ENCODE data around the gene CAB39. TPM values are rescaled to one million over a fixed set of nuclear protein-coding genes. Genes with fewer than 3 reads are reported as not detected.

Gene CAB39
- total RNA-seq, 1 donor from 2014 or later, result 68.6 TPM

DNA sequence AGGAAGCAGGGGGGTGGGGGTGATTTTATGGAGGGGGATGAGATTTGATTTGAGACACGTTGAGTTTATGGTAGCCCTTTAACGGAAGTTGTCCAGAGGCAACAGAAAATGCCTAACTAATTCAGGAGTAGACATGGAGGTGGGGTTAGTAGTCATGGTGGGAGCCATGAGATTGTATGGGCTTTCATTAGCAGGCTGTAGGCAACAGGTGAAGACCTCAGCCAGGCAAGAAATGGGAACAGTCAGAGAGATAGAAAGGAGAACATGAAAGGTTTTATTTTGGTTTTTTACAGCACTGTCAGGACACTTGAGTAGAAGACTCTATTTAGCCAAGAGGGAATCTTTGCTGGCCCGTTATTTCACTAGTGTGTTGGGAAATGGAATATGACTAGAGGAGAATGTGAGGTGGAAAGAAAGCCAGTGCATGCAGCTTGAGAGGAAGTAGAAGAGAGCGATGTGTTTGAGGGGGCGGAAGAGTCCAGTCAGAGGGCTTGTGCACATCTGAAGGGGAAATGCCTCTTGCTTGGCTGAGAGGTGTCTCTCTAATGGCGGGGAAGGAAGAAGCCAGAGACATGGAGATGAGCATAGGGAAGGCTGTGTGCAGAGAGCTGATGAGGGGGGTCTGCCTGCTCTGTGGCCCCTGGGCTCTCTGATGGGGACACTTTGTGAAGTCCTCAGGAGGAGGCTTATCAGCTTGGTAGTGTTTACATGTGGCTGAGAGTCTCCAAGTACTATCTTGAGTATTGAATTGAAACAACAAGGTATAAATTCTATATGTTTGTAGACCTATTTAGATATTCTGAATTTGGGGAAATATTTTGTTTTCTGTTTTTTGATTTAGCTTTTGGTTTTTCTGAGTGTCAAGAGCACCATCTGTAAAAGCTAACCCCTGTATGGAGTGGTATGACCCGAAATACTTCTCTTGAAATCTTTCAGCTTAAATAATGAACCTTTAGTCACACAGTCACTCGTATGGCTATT, 85.2 kb downstream of the CAB39 start:
- TF ChIP-seq, protein P1, sequence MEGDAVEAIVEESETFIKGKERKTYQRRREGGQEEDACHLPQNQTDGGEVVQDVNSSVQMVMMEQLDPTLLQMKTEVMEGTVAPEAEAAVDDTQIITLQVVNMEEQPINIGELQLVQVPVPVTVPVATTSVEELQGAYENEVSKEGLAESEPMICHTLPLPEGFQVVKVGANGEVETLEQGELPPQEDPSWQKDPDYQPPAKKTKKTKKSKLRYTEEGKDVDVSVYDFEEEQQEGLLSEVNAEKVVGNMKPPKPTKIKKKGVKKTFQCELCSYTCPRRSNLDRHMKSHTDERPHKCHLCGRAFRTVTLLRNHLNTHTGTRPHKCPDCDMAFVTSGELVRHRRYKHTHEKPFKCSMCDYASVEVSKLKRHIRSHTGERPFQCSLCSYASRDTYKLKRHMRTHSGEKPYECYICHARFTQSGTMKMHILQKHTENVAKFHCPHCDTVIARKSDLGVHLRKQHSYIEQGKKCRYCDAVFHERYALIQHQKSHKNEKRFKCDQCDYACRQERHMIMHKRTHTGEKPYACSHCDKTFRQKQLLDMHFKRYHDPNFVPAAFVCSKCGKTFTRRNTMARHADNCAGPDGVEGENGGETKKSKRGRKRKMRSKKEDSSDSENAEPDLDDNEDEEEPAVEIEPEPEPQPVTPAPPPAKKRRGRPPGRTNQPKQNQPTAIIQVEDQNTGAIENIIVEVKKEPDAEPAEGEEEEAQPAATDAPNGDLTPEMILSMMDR (IDR thresholded peaks at IDR 0.05), result no peak
- Mint-ChIP-seq H3K9me3 (no peaks in the 10 kb centered on the region), H3K27me3 (no peaks in the 10 kb centered on the region), H3K36me3 (ENCODE audit: low read depth) (peaks cover 61% of the 10 kb centered on the region), H3K4me3 (no peak overlapping the region), H3K4me1 (peaks cover 22% of the 10 kb centered on the region), H3K27ac (no peak overlapping the region)
- intact Hi-C loops (cut with micrococcal nuclease), result loop anchor here (1.0 kb wide), 3 partner anchors 187 to 790 kb away; no protein-coding TSS in a partner anchor
- ATAC-seq (ENCODE audit: low read depth) (peak; percentile 66), DNase-seq (peak; percentile 18)
- ChIA-PET POLR2A (interaction anchor here (0.7 to 3.0 kb wide), 9 partner anchors 28 to 729 kb away, joined by 3 to 16 read pairs (median 4); partner anchors contain the start of genes SLC16A14 and SP110), CTCF (interaction anchor here (0.6 to 2.8 kb wide), 20 partner anchors 8 to 997 kb away, joined by 3 to 18 read pairs (median 6); partner anchors contain the start of gene CAB39)

GRCh38 chr2:230798769-230799399, 86.2 kb downstream of the CAB39 start:
- ChIA-PET POLR2A (interaction anchor here (0.6 to 3.0 kb wide), 6 partner anchors 9 to 595 kb away, joined by 3 to 11 read pairs (median 4); partner anchors contain the start of gene SP110), CTCF (interaction anchor here (0.6 to 2.8 kb wide), 19 partner anchors 9 to 998 kb away, joined by 3 to 18 read pairs (median 6); no protein-coding TSS in a partner anchor)
- Mint-ChIP-seq H3K9me3 (no peaks in the 10 kb centered on the region), H3K27ac (no peak overlapping the region), H3K27me3 (no peaks in the 10 kb centered on the region), H3K4me3 (no peak overlapping the region), H3K36me3 (ENCODE audit: low read depth) (peaks cover 60% of the 10 kb centered on the region), H3K4me1 (peaks cover 14% of the 10 kb centered on the region)
- DNase-seq (no peak), ATAC-seq (ENCODE audit: low read depth) (peak; percentile 46)
- intact Hi-C loops (cut with micrococcal nuclease), result loop anchor here (1.0 kb wide), 6 partner anchors 87 to 998 kb away; partner anchors contain the start of gene CAB39
- TF ChIP-seq, protein P1 (IDR thresholded peaks at IDR 0.05), result no peak

GRCh38 chr2:230805353-230806017, 92.8 kb downstream of the CAB39 start:
- intact Hi-C loops (cut with micrococcal nuclease), result no loop called here
- DNase-seq (no peak), ATAC-seq (ENCODE audit: low read depth) (no peak)
- Mint-ChIP-seq H3K27me3 (no peaks in the 10 kb centered on the region), H3K36me3 (ENCODE audit: low read depth) (peaks cover 66% of the 10 kb centered on the region), H3K27ac (peak overlapping the region; percentile 56), H3K4me3 (no peak overlapping the region), H3K9me3 (no peaks in the 10 kb centered on the region), H3K4me1 (peaks cover 8% of the 10 kb centered on the region)
- ChIA-PET POLR2A (no interaction called here), CTCF (interaction anchor here (1.0 to 1.5 kb wide), 3 partner anchors 9 to 182 kb away, joined by 3 read pairs; no protein-coding TSS in a partner anchor)
- TF ChIP-seq, protein P1 (IDR thresholded peaks at IDR 0.05), result no peak

DNA sequence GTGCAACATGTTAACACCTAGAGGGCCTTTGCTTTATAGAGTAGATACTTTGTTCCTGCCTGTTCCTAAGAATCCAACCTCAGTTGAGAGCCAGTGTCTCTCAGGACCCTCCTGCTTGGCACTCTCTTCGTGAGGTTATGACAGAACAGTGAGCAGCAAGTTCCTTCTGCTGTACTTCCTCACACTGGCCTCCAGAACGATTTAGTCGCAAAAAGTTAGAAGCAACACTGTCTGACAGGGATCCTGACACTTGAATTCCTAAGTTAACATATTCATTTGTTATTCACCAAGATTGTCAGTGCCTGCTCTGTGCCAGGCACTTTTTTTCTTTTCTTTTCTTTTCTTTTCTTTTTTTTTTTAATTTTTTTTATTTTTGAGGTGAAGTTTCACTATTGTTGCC, 95.1 kb downstream of the CAB39 start:
- Mint-ChIP-seq H3K4me1 (peaks cover 8% of the 10 kb centered on the region), H3K36me3 (ENCODE audit: low read depth) (peaks cover 66% of the 10 kb centered on the region), H3K9me3 (no peaks in the 10 kb centered on the region), H3K4me3 (no peak overlapping the region), H3K27me3 (no peaks in the 10 kb centered on the region), H3K27ac (no peak overlapping the region)
- ChIA-PET POLR2A (interaction anchor here (0.7 kb wide), 1 partner anchor 9 kb away, joined by 3 read pairs; no protein-coding TSS in a partner anchor), CTCF (no interaction called here)
- DNase-seq, result no peak
- no peak for ATAC-seq (ENCODE audit: low read depth)
- intact Hi-C loops (cut with micrococcal nuclease), result no loop called here
- TF ChIP-seq, protein P1 (IDR thresholded peaks at IDR 0.05), result no peak

Measured in activated B cell treated with CpG ODN at 0.5 μM for 24 hours (primary cell).